Stomach smooth muscle (tissue), 2 donors: Measurements from ENCODE around the gene ZFYVE21.
A peak's percentile ranks its signal among the peaks of the same experiment; 100 is the strongest.

Experiments used
- H3K27ac ChIP-seq: one replicate; pipeline ENCODE4 v1.7.0; 2013; ENCODE audit warnings: mild to moderate bottlenecking, low read length, inconsistent platforms
- H3K27me3 ChIP-seq, 2 donors: one replicate each; pipeline ENCODE4 v1.7.0; 2013; ENCODE audit warnings: low read length in 2 of 2; ENCODE audit not compliant: insufficient read depth in 2 of 2, control insufficient read depth in 1 of 2
- H3K36me3 ChIP-seq, 2 donors: one replicate each; pipeline ENCODE4 v1.7.0; 2013; ENCODE audit warnings: low read length in 2 of 2; ENCODE audit not compliant: control insufficient read depth in 2 of 2, insufficient read depth in 2 of 2
- H3K4me1 ChIP-seq: one replicate; pipeline ENCODE4 v1.7.0; 2013; ENCODE audit warnings: low read length; ENCODE audit not compliant: control insufficient read depth, insufficient read depth
- H3K4me3 ChIP-seq, 2 donors: one replicate each; pipeline ENCODE4 v1.7.0; 2013; ENCODE audit warnings: low read length in 2 of 2
- H3K9ac ChIP-seq, 2 donors: one replicate each; pipeline ENCODE4 v1.7.0; 2013; ENCODE audit warnings: low read length in 2 of 2, mild to moderate bottlenecking in 1 of 2
- H3K9me3 ChIP-seq, 2 donors: one replicate each; pipeline ENCODE4 v1.7.0; 2013; ENCODE audit warnings: low read length in 2 of 2; ENCODE audit not compliant: control insufficient read depth in 2 of 2
- donor health status: healthy.
- donor health status: Pancreatic carcinoma.

Gene ZFYVE21

DNA sequence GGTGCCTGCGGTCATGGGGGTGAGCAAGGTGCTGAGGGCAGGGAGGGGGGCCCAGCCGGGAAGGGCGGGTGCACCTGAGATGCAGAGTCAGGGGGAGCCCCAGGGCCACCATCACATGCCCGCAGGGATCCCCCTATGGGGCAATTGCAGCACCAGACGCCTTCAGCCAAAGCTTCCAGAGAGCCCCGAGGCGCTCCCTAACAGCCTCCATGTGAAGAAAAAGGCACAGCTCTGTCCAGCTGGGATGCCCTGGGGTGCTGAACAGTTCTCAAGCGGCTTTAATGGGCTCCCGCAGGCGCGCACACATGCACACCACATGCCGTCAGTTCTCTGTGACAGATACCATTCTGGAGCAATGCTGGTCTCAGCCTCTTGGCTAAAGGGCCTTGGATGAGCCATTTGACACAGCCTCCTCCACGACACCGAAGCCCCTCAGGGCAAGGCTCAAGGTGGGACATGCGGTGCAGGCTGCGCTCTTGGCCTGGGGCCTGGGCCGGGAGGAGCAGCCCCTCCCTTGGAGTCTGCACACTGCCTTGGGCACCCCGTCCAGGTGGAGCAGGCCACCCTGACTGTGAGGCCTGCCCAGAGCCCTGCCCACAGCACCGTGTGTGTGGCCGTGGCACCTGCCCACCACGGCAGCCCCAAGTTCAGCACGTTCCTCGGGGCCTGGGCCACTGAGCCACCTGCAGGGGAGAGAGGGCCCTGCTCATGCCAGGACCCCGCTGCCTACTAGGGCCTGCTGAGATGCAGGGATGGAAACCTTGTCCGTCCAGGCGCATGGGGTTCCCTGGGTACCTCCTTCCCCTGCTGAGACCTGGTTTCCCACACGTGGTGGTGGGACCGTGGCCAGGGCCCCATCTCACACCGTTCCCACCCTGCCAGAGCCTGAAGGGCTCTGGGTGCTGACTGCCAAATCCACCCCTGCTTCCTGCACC, 8.0 kb upstream of the ZFYVE21 start:
- H3K4me3 ChIP-seq: no peak overlapping the region
- no peak overlapping the region for H3K27ac ChIP-seq
- H3K9me3 ChIP-seq: no peaks in the 10 kb centered on the region
- peaks cover 11 to 22% of the 10 kb centered on the region in 2 donors for H3K36me3 ChIP-seq
- no peaks in the 10 kb centered on the region for H3K27me3 ChIP-seq
- H3K9ac ChIP-seq: no peak overlapping the region
- H3K4me1 ChIP-seq: peaks cover 27% of the 10 kb centered on the region

DNA sequence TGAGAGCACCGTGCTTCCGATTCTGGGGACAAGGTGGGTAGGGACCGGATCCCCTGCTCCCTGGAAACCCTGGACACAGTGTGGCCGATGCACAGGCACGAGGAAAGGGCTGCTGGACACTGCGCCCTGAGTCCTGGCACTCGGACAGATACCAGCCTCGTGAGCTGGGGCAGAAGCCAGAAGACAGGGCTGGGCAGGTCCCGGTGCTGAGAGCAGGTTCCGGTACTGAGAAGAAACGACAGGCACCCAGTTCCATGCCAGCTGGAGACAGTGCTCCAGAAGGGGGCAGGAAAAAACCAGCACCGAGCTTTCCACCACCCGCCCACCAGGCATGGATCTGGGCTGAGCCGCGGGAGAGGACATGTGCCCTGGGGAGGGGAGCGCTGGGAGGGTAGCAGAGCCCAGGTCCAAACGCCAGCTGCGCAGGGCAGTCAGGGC, 6.8 kb upstream of the ZFYVE21 start:
- H3K4me1 ChIP-seq: peaks cover 27% of the 10 kb centered on the region

DNA sequence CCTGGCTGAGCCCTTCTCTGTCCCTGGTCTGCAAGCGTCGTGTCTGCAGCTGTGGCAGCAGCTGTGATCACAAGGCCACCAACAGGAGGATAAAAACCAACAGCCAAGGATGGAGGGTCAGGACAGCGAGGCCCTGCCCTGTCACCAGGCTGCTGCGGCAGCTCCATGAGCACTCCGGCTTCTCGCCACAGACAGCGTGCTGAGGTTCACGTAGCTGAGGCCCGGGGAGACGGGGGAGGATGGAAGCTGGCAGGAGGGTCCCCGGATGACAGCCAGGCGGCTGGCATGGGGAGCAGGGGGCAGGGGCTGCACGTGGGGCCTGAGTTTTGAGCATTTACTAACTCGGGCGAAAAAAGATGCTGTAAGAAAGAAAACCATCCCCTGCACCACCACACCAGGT, 5.8 kb upstream of the ZFYVE21 start:
- Histone ChIP-seq H3K27me3 (no peaks in the 10 kb centered on the region), H3K4me3 (no peak overlapping the region), H3K9me3 (no peaks in the 10 kb centered on the region), H3K9ac (no peak overlapping the region), H3K4me1 (peaks cover 30% of the 10 kb centered on the region), H3K27ac (no peak overlapping the region), H3K36me3 (peaks cover 0 to 9% of the 10 kb centered on the region in 2 donors)

More for the DNA sequence above, 6.8 kb upstream of the ZFYVE21 start:
- H3K27ac ChIP-seq: no peak overlapping the region
- H3K4me3 ChIP-seq: peak overlapping the region in 1 of 2 donors; percentile 47
- no peak overlapping the region for H3K9ac ChIP-seq
- H3K27me3 ChIP-seq: no peaks in the 10 kb centered on the region
- peaks cover 4 to 12% of the 10 kb centered on the region in 2 donors for H3K36me3 ChIP-seq
- no peaks in the 10 kb centered on the region for H3K9me3 ChIP-seq

DNA sequence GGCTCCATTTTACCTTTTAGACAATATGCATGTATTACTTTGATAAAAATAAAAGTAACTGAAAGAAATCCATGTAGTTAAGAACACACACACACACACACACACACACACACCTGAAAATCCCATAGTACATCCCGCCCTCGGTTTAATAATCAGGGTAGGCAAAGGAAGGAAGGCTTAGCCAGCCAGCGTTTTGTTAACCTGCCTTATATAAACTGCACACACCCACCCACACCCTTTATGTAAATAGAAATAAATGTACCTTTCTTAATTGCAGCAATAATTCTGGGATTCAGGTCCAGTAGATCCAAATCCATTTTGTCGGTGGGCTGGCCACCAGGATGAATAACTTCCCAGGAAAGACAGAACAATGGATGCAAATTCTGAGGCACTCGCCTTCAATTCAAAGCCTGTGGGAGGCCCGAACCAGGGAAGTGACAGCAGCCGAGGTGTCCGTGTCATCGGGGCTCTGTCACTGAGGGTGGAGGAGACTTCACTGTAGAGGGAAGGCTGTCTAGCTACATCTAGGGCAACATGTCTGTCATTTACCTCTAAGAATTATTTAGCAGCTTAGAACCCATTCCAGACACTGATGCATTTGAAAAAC, 4.7 kb upstream of the ZFYVE21 start:
- no peak overlapping the region for H3K27ac ChIP-seq
- H3K4me3 ChIP-seq: no peak overlapping the region
- no peaks in the 10 kb centered on the region for H3K9me3 ChIP-seq
- no peaks in the 10 kb centered on the region for H3K27me3 ChIP-seq
- no peak overlapping the region for H3K9ac ChIP-seq
- peaks cover 35% of the 10 kb centered on the region for H3K4me1 ChIP-seq
- H3K36me3 ChIP-seq: peaks cover 0 to 9% of the 10 kb centered on the region in 2 donors

DNA sequence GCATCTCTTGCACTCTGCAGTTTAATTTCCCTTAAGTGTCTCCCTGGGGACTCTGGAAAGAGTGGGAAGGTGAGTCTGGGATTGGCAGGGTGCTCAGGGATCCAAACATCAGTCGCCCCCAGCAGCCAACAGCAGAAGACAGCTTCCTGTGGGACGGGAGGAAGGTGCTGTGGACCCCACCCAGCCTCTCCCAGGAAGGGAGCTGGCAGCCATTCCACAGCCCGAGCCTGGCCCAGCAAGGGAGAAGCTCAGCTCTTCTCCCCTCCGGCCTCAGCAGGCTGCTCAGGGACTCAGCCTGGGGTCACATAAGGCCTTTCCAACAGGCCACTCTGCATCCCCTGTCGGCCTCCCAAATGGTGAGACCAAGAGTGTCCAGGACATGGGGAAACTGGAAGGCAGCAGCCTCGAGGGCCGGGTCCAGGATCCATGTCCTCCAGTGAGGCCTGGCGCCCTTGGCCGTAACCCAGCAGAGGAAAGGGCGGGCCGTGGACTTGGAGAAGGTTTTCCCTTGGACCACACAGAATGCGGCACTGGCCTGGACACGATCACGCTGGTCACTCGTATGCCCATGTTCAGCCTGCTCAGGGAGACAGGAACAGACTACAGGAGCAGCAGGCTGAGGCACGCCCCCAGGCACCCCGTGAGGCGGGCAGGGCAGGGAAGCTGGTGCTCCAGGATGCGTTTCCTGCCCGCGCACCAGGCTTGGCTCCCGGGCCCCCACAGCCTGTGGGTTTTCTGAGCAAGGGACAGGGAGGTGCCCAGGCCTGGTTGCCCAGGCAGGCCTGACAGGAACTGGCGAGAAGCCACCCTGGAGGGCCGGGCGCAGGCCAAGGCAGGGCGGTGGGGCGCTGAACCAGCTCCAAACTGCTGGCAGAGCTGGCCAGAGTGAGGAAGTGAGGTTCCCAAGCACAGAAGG, 3.8 kb upstream of the ZFYVE21 start:
- Histone ChIP-seq H3K27ac (peak overlapping the region; percentile 6), H3K36me3 (peaks cover 0 to 7% of the 10 kb centered on the region in 2 donors), H3K4me3 (no peak overlapping the region), H3K27me3 (no peaks in the 10 kb centered on the region), H3K9me3 (no peaks in the 10 kb centered on the region), H3K9ac (no peak overlapping the region), H3K4me1 (peaks cover 37% of the 10 kb centered on the region)

DNA sequence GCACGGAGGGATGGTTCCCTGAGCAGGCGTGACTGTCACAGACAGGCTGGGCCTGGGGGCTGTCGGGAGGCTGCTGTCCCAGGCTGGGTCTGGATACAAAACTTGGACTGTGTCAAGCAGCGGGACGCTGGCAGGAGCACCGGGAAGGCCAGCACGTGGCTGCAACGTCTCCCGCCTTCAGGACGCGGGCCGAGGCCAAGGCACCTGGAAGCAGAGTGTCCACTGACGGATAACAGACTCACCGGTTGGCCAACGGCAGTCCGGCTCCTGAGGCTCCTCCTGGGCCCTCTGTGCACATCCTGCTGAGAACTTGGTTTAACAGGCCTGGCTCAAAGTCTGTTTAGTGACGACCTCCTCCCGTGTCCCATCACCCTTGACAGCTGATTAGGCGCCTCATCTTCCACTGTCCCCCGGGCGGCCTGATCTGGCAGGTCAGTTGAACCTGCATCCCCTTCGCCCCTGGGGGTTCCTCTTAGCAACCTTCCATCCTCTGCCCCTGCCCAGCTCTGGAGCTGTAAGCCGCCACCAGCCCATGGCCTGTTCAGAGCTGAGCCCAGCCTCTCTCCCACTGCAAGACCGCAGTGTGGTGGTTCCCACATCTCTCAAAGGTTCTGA, 2.9 kb upstream of the ZFYVE21 start:
- Histone ChIP-seq H3K4me1 (peaks cover 44% of the 10 kb centered on the region), H3K9me3 (no peaks in the 10 kb centered on the region), H3K9ac (no peak overlapping the region), H3K27me3 (no peaks in the 10 kb centered on the region), H3K4me3 (no peak overlapping the region), H3K27ac (no peak overlapping the region), H3K36me3 (peaks cover 0 to 4% of the 10 kb centered on the region in 2 donors)

DNA sequence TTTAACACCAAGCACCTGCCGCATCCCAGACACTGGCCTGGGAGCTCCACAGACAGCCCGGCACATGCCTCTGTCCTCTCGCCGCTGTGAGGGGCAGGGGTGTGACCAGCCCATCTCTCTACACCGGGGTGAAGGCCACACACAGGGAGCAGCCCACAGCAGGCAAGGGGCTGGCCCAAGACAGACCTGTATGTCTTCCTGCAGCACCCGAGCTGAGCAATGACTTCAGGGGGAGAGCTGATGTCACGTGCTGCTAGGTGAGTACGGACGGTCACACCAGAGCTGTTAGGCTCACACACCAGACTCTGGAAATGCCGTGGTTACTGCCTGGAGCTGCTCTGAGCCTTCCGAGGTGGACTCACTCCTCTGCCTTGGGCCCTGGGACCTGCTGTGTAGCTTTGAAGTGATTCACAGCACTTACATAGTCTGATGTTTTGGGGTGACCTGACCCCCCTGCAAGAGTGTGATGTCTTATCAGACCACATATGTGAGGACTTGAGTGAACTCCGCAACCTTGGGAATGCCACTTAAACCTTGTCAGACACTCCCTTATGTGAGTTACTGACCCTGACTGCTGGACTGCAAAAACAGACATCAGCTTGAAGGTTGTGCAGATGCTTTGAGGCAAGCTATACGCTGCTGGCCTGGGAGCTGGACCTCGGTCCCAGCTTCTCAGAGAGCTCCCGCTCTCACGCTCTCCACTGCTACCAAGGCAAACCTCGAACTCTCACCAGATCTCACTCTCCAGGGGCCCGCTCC, 2.1 kb upstream of the ZFYVE21 start:
- no peaks in the 10 kb centered on the region for H3K9me3 ChIP-seq
- H3K4me1 ChIP-seq: peaks cover 49% of the 10 kb centered on the region
- no peaks in the 10 kb centered on the region for H3K27me3 ChIP-seq
- no peak overlapping the region for H3K9ac ChIP-seq
- peaks cover 0 to 2% of the 10 kb centered on the region in 2 donors for H3K36me3 ChIP-seq
- H3K27ac ChIP-seq: no peak overlapping the region
- no peak overlapping the region for H3K4me3 ChIP-seq

DNA sequence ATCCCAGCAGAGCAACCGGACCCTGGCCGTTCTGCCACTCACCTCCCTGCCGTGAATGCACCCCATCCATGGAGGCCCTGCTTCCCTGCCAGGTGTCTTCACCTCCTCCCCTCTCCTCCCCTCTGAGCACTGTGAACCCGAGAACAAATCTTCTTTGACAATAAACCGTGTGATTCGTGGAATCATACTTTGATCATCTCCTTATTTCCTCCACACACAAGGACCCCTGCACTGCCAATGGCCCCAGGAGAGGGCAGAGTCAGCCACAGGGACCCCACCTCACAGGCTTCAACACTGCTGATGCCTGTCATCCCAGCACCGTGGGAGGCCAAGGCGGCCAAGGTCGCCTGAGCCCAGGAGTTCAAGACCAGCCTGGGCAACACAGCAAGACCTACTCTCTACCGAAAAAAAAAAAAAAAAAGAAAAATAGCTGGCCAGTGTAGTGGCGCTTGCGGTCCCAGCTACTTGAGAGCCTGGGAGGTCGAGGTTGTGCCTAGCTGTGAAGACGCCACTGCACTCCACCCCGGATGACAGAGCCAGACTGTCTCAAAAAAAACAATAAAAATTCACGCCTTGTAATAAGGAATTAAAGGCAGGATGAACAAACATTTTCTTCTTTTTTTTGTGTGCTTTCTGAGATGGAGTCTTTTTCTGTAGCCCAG, 1.4 kb upstream of the ZFYVE21 start:
- H3K9ac ChIP-seq: no peak overlapping the region
- H3K4me1 ChIP-seq: peaks cover 48% of the 10 kb centered on the region
- H3K4me3 ChIP-seq: peak overlapping the region in 1 of 2 donors; percentile 74

DNA sequence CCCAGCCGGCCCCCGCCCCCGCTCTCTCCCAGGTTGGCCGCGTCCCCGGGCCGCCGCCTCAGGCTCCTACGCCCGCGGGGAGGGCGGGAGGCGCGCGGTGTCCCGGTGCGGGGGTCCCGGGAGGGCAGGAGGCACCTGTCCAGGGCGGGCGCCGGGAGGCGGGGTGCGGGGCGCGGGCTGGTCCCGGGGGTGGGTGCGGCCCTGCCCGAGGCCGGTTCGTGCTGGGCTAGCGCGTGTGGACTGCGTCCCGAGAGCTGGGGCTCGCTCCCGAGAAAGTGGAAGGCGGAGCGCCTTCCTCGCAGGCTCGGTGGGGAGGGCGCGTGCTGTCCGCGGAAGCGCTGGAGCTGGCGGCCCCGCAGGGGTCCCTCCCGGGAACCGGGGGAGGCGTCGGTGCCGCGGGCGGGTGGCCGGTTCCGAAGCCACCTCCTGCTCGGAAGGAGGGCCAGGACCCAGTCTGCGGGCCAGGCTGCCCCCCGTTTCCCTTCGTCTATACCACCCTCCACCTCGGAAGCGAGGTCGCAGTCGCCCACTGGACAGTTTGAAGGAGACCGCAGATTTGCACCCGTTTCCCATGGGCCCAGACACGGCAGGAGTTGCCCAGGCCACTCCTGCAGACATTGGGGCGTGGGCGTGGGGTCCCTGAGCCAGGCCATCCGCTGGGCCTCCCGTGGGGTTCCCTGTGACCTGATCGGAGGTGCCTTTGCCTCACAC, 636 bp downstream of the ZFYVE21 start:
- Histone ChIP-seq H3K9me3 (no peaks in the 10 kb centered on the region), H3K4me3 (peak overlapping the region; percentile 57 to 79), H3K27me3 (no peaks in the 10 kb centered on the region), H3K4me1 (peaks cover 53% of the 10 kb centered on the region), H3K36me3 (no peaks in the 10 kb centered on the region), H3K27ac (no peak overlapping the region), H3K9ac (peak overlapping the region; percentile 59 to 69)

More for the DNA sequence above, 1.4 kb upstream of the ZFYVE21 start:
- Histone ChIP-seq H3K9me3 (no peaks in the 10 kb centered on the region), H3K27me3 (no peaks in the 10 kb centered on the region), H3K27ac (no peak overlapping the region), H3K36me3 (peaks cover 0 to 2% of the 10 kb centered on the region in 2 donors)
